Activated T-helper 1 cell treated with Interleukin-2 at 50 U/mL for 16 hours (primary cell): Measurements from ENCODE around the gene WDR53.
"Not testable (repeated sequence)": the region's sequence is repeated elsewhere in the genome, so short reads cannot be mapped to it uniquely, and the experiment has no call there.

ENCODE experiments used
- DNase-seq: peaks from one replicate; pipeline ENCODE4 v3.0.0-alpha.2; 2020; ENCODE audit warnings: low read depth

The WDR53 gene

DNA sequence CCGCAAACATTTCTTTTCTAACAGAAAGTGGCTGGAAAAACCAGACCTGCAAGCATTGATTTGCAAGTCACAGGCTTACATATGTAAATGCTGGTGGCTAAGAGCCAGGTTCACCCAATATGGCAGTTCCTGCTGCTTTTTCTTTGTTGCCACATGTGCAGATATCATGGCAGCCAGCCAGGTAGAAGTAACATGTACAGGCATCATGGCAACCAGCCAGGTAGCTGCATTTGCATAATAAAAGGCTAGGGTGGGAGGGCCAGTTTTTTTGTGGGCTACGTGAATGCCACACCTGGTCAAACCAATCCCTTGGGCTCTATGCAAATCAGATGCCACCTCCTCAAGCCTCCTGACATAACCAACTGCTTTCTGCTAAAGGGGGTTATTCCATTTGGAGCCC lies 50.4 kb downstream of the WDR53 start:
- no peak for DNase-seq

DNA sequence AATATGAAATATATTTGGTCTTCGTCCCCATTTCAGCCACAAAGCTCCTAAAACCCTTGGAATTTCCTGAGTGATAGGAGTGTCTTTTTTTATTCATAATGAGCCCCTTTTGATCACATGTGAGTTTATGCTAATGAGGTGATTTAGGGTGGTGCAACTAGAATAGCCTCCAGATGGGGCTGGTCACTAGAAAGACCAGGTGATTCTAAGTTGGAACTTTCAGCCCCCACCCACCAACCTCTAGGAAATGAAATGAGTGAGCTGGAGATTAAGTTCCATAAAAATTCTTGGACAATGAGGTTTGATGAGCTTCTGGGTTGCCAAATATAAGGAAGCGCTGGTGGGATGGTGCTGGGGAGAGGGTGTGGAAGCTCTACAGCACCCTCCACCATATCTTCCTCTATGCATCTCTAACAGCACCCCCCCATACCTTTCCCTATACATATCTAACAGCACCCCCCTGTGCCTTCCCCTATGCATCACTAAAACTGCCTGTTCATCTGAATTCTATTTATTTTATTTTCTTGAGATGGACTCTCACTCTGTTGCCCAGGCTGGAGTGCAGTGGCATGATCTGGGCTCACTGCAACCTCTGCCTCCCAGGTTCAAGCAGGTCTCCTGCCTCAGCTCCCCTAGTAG lies 51.1 kb downstream of the WDR53 start:
- DNase-seq: no peak

DNA sequence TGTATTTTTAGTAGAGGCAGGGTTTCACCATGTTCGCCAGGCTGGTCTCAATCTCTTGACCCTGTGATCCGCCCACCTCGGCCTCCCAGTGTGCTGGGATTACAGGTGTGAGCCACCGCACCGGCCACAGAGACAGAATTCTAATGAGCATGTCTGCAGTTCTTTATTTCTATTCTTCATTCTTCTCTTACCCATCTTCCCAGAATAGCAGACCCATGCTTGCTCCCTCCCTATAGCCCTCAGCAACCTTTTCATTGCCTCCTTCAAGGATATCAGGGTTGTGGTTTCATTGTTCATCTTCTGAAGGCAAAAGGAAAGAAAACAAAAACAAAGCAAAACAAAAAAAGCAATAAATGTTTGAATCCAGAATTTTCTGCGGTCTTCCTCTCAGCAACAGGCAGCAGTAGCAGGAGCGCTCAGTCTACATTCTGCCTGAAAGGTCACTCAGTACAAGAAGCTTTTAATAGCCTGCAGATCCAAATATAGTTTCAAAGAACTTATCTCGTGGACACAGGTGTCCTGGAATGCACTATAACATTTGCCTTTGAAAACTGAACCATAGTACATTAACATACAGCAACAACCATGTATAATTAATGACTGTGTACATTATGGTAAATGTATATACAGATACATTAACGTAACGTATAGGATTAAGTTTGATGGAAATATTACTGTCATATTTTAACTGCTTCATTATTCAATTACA lies 53.3 kb downstream of the WDR53 start, which contains the start of gene SMCO1:
SMCO1 (minus strand) TSS at position 434 of the 709 bp plus-strand sequence; CDS start at position 297, 137 bp downstream.
- DNase-seq: no peak

DNA sequence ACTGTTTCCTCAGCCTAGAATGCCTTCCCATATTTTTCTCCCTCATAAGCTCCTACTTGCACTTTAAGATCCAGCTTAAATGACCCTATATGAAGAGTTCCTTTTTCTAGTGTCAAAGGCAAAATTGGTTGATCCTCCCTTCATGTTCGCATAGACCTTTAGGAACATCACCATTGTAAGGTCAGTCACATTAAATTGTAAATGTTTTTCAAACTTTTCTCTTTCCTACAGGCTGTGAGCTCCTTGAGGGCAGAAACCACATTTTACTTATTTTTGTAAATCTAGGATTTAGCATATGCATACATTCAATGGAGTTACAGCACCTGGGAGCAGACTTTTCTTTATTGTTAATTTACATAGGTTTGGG lies 54.0 kb downstream of the WDR53 start:
- no peak for DNase-seq

DNA sequence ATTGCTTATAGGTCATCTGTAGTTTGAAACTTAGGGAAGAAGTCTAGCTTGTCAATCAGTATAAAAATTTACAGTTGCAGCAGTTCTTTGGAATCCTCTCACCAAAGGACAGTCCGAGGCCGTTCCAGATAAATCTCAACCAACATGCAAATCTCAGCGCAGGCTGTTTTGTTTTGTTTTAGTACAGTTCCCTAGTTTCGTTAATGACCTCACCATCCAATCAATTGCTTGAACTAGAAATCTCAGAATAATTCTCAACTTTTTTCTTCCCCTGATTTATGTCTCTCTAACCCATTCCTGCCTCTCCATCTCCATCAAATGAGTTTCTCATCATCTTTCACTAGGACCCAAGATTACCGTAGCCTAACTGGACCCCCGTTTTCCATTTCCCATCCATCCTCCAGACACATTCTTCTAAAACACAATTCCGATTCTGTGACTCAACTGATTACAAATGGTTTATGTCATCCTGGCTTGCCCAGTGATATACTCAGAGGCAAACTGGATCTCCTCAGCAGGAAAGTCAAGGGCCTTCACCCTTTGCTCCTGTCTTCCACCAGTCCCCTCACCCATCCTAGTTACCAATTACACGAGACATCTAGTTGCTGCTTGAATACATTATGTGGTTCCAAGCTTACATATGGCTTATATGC lies 54.5 kb downstream of the WDR53 start:
- no peak for DNase-seq

DNA sequence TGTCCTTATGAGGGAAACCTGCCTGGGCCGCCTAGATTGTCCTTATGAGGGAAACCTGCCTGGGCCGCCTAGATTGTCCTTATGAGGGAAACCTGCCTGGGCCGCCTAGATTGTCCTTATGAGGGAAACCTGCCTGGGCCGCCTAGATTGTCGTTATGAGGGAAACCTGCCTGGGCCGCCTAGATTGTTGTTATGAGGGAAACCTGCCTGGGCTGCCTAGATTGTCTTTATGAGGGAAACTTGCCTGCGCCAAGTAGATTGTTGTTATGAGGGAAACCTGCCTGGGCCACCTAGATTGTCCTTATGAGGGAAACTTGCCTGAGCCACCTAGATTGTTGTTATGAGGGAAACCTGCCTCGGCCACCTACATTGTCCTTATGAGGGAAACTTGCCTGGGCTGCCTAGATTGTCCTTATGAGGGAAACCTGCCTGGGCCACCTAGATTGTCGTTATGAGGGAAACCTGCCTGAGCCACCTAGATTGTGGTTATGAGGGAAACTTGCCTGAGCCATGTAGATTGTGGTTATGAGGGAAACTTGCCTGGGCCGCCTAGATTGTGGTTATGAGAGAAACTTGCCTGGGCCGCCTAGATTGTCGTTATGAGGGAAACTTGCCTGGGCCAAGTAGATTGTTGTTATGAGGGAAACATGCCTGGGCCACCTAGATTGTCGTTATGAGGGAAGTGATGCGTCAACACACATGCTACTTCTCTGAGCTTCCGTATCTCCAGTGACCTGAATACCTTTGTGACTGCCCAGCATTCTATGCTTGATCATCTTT lies 56.5 kb downstream of the WDR53 start:
- not testable (repeated sequence) for DNase-seq

DNA sequence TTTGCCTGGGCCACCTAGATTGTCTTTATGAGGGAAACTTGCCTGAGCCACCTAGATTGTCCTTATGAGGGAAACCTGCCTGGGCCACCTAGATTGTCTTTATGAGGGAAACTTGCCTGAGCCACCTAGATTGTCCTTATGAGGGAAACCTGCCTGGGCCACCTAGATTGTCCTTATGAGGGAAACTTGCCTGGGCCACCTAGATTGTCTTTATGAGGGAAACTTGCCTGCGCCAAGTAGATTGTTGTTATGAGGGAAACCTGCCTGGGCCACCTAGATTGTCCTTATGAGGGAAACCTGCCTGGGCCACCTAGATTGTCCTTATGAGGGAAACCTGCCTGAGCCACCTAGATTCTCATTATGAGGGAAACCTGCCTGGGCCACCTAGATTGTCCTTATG lies 57.2 kb downstream of the WDR53 start:
- not testable (repeated sequence) for DNase-seq

DNA sequence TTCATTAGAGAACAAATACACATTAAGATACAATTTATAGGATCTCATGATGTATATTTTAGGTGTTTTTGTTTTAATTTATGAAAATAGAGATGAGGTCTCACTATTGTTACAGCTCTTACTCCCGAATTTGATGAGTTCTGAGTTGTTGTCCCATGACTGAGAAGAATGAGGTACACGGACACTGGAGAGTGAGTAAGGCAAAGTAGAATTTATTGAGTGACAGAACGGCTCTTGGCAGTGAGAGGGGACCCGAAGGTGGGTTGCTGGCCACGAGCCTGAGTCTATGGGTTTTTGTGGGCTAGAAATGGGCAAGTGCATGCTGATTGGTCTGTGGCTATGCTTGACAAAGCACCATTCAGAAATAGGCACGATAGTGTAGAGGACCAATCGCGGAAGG lies 61.7 kb downstream of the WDR53 start:
- DNase-seq: no peak

DNA sequence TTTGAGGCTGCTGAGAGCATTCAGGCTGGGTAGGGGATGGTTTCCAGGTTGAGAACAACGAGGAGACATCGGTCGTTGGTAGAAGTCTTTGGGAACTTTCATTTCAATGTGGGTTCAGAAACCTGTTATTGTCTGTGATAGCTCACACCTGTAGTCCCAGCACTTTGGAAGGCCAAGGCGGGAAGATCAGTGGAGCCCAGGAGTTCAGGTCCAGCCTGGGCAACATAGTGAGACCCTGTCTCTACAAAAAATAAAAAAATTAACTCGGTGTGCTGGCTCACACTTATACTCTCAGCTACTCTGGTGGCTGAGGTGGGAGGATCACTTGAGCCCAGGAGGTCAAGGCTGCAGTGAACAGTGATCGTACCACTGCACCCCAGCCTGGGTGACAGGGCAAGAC lies 63.8 kb downstream of the WDR53 start:
- DNase-seq: no peak
